Neural cell (in vitro differentiated cells): Measurements from ENCODE around the gene CHRM4. TPM values are rescaled to one million over a fixed set of nuclear protein-coding genes. Genes with fewer than 3 reads are reported as not detected.

Experiments
- H2AFZ ChIP-seq: fragments of 200-600, 300-800 bp; sonication (generic), shearing (Covaris generic); 2 replicates; pipeline ENCODE4 v1.6.0; 2014; ENCODE audit warnings: low read depth, mild to moderate bottlenecking, antibody characterized with exemption, low read length, moderate library complexity
- H3F3A ChIP-seq: fragments of 200-600 bp; shearing (Covaris generic); 2 replicates; pipeline ENCODE4 v1.6.1; 2016; ENCODE audit warnings: mild to moderate bottlenecking, moderate library complexity, mixed read lengths, antibody characterized with exemption, low read length; ENCODE audit not compliant: insufficient read depth, poor library complexity, severe bottlenecking
- H3K27ac ChIP-seq: fragments of 200-600, 300-800 bp; sonication (generic), shearing (Covaris generic); 2 replicates; pipeline ENCODE4 v1.5.1; 2014; ENCODE audit warnings: mild to moderate bottlenecking, low read length, moderate library complexity
- H3K27me3 ChIP-seq: fragments of 300-800, 200-600 bp; sonication (generic), shearing (Covaris generic); 2 replicates; pipeline ENCODE4 v1.6.0; 2014; ENCODE audit warnings: mild to moderate bottlenecking, low read depth, low read length, moderate library complexity; ENCODE audit not compliant: insufficient read depth
- H3K36me3 ChIP-seq: fragments of 300-800, 200-600 bp; sonication (generic), shearing (Covaris generic); 2 replicates; pipeline ENCODE4 v1.5.1; 2014; ENCODE audit warnings: mild to moderate bottlenecking, antibody characterized with exemption, low read length, moderate library complexity; ENCODE audit not compliant: insufficient read depth
- H3K4me2 ChIP-seq: fragments of 300-800, 200-600 bp; sonication (generic), shearing (Covaris generic); 2 replicates; pipeline ENCODE4 v1.6.0; 2014; ENCODE audit warnings: mild to moderate bottlenecking, low read length
- H3K4me3 ChIP-seq: fragments of 300-800, 200-600 bp; sonication (generic), shearing (Covaris generic); 2 replicates; pipeline ENCODE4 v1.5.1; 2014; ENCODE audit warnings: mild to moderate bottlenecking, low read length, moderate library complexity
- H3K79me2 ChIP-seq: fragments of 200-600 bp; shearing (Covaris generic); replicated peaks from 2 replicates; pipeline ENCODE4 v1.6.0; 2014; ENCODE audit warnings: mild to moderate bottlenecking, low read length, moderate library complexity; ENCODE audit not compliant: insufficient read depth
- H3K9ac ChIP-seq: fragments of 300-800, 200-600 bp; sonication (generic), shearing (Covaris generic); 2 replicates; pipeline ENCODE4 v1.6.1; 2016; ENCODE audit warnings: mild to moderate bottlenecking, low read length, mixed read lengths
- H3K9me2 ChIP-seq: fragments of 200-600 bp; shearing (Covaris generic); 2 replicates; pipeline ENCODE4 v1.6.1; 2016; ENCODE audit warnings: mild to moderate bottlenecking, low read length, mixed read lengths; ENCODE audit not compliant: insufficient read depth
- H3K9me3 ChIP-seq: fragments of 200-600, 300-800 bp; sonication (generic), shearing (Covaris generic); 2 replicates; pipeline ENCODE4 v1.6.1; 2016; ENCODE audit warnings: mild to moderate bottlenecking, mixed run types, low read length, moderate library complexity, mixed read lengths
- H4K20me1 ChIP-seq: fragments of 200-600 bp; shearing (Covaris generic); 2 replicates; pipeline ENCODE4 v1.6.1; 2016; ENCODE audit warnings: mild to moderate bottlenecking, mixed run types; ENCODE audit not compliant: insufficient read depth
- CTCF ChIP-seq: fragments of 450-650 bp; IDR thresholded peaks from 2 replicates; pipeline ENCODE4 v1.5.1; 2014; ENCODE audit warnings: antibody characterized with exemption, mild to moderate bottlenecking, moderate library complexity; ENCODE audit not compliant: poor library complexity, severe bottlenecking
- EP300 ChIP-seq: fragments of 450-650 bp; conservative IDR thresholded peaks from 2 replicates; pipeline ENCODE4 v1.6.1; 2014; ENCODE audit warnings: antibody characterized with exemption, mild to moderate bottlenecking, moderate library complexity; ENCODE audit not compliant: poor library complexity, severe bottlenecking
- EZH2 ChIP-seq: fragments of 200-600, 300-800 bp; shearing (Covaris generic), sonication (generic); IDR thresholded peaks from 2 replicates; pipeline ENCODE4 v1.6.1; 2014; ENCODE audit warnings: antibody characterized with exemption, low read length, borderline replicate concordance, mild to moderate bottlenecking; ENCODE audit not compliant: insufficient read depth, poor library complexity, severe bottlenecking
- MXI1 ChIP-seq: fragments of 450-650 bp; conservative IDR thresholded peaks from 2 replicates; pipeline ENCODE4 v1.6.1; 2014; ENCODE audit warnings: antibody characterized with exemption, mild to moderate bottlenecking; ENCODE audit not compliant: poor library complexity, severe bottlenecking
- POLR2AphosphoS5 ChIP-seq: IDR thresholded peaks from 2 replicates; pipeline ENCODE4 v1.6.1; 2012
- RAD21 ChIP-seq: fragments of 450-650 bp; conservative IDR thresholded peaks from 2 replicates; pipeline ENCODE4 v1.6.1; 2014; ENCODE audit warnings: antibody characterized with exemption, mild to moderate bottlenecking, moderate library complexity
- REST ChIP-seq: IDR thresholded peaks from 2 replicates; pipeline ENCODE4 v1.6.1; 2012; ENCODE audit warnings: borderline replicate concordance
- SMC3 ChIP-seq: fragments of 450-650 bp; conservative IDR thresholded peaks from 2 replicates; pipeline ENCODE4 v1.6.1; 2014; ENCODE audit warnings: antibody characterized with exemption, mild to moderate bottlenecking, moderate library complexity; ENCODE audit not compliant: poor library complexity
- TAF1 ChIP-seq: IDR thresholded peaks from 2 replicates; pipeline ENCODE4 v1.6.1; 2012; ENCODE audit warnings: low read depth
- polyA plus RNA-seq: library from polyadenylated mRNA; depleted of rRNA; stranded (reverse); fragments of >200 nt; gene quantifications from 2 replicates; pipeline ENCODE4 v1.2.3, GENCODE V29; 2014

CHRM4 gene
- polyA plus RNA-seq, 1 donor from 2014 or later, result 8.2 TPM

GRCh38 chr11:46435679-46436078, 44.1 kb upstream of the CHRM4 start:
- no peaks in the 10 kb centered on the region for H4K20me1 ChIP-seq
- no peak overlapping the region for H3K9ac ChIP-seq
- H3K9me3 ChIP-seq, result no peaks in the 10 kb centered on the region
- H3K4me2 ChIP-seq, result no peak overlapping the region
- TF ChIP-seq EZH2 (no peak), SMC3 (no peak), REST (no peak), TAF1 (no peak), CTCF (no peak), RAD21 (no peak), EP300 (no peak), MXI1 (no peak), POLR2AphosphoS5 (no peak)
- no peak overlapping the region for H3K27ac ChIP-seq
- no peaks in the 10 kb centered on the region for H3K27me3 ChIP-seq
- H2AFZ ChIP-seq, result no peak overlapping the region
- no peaks in the 10 kb centered on the region for H3K9me2 ChIP-seq
- H3K79me2 ChIP-seq, result no peaks in the 10 kb centered on the region
- H3K36me3 ChIP-seq, result peaks cover 10% of the 10 kb centered on the region
- H3F3A ChIP-seq, result no peaks in the 10 kb centered on the region
- H3K4me3 ChIP-seq, result no peak overlapping the region

- no peaks in the 10 kb centered on the region for H3F3A ChIP-seq
- no peak overlapping the region for H3K27ac ChIP-seq
- H3K9me2 ChIP-seq, result no peaks in the 10 kb centered on the region
- no peak overlapping the region for H3K9ac ChIP-seq
- no peak overlapping the region for H3K4me2 ChIP-seq
- no peaks in the 10 kb centered on the region for H4K20me1 ChIP-seq
- no peaks in the 10 kb centered on the region for H3K79me2 ChIP-seq
- H2AFZ ChIP-seq, result no peak overlapping the region
- H3K27me3 ChIP-seq, result no peaks in the 10 kb centered on the region
- H3K9me3 ChIP-seq, result no peaks in the 10 kb centered on the region
- H3K36me3 ChIP-seq, result peaks cover 10% of the 10 kb centered on the region
- no peak overlapping the region for H3K4me3 ChIP-seq
- TF ChIP-seq POLR2AphosphoS5 (no peak), TAF1 (no peak), CTCF (no peak), EP300 (no peak), EZH2 (no peak), MXI1 (no peak), RAD21 (no peak)
Observed at GRCh38 chr11:46431211-46431610, 39.6 kb upstream of the CHRM4 start.
